HL-60 (cell line): ENCODE results near the gene NOS2.
"Not testable (repeated sequence)": the region's sequence is repeated elsewhere in the genome, so short reads cannot be mapped to it uniquely, and the experiment has no call there.

ENCODE experiments used
- DNase-seq, 2 experiments: peaks; one replicate each; pipeline ENCODE4 v3.0.0-alpha.2; 2010 to 2020; ENCODE audit warnings: low read depth in 1 of 2, low spot score in 1 of 2
- H3K27ac ChIP-seq: fragments of 250-450 bp; sonication (Bioruptor Pico); replicated peaks from 2 replicates; pipeline ENCODE4 v1.5.1; 2020; ENCODE audit warnings: mild to moderate bottlenecking, moderate library complexity
- H3K27me3 ChIP-seq: fragments of 250-450 bp; sonication (Bioruptor Pico); 2 replicates; pipeline ENCODE4 v1.5.1; 2021; ENCODE audit warnings: mild to moderate bottlenecking, moderate library complexity; ENCODE audit not compliant: insufficient read depth, poor library complexity, severe bottlenecking
- H3K4me3 ChIP-seq: replicated peaks from 2 replicates; pipeline ENCODE4 v1.5.1; 2011; ENCODE audit warnings: mild to moderate bottlenecking, control low read depth, low read length; ENCODE audit not compliant: insufficient read depth
- GABPA ChIP-seq: IDR thresholded peaks from 2 replicates; pipeline ENCODE4 v1.6.1; 2012; ENCODE audit warnings: low read depth
- POLR2AphosphoS5 ChIP-seq: IDR thresholded peaks from 2 replicates; pipeline ENCODE4 v1.6.1; 2012; ENCODE audit warnings: low read depth
- SPI1 ChIP-seq: IDR thresholded peaks from 2 replicates; pipeline ENCODE4 v1.6.1; 2012; ENCODE audit warnings: low read depth, mild to moderate bottlenecking, borderline replicate concordance
- TF ChIP-seq, protein P1 (sequence below): IDR thresholded peaks from one replicate; pipeline ENCODE4 v1.5.1; 2011; ENCODE audit warnings: low read length, control low read depth, inconsistent platforms; ENCODE audit not compliant: insufficient read depth
- TF ChIP-seq, protein P2 (sequence below): IDR thresholded peaks from 2 replicates; pipeline ENCODE4 v1.6.1; 2012; ENCODE audit warnings: low read depth; ENCODE audit not compliant: insufficient replicate concordance

Gene NOS2

DNA sequence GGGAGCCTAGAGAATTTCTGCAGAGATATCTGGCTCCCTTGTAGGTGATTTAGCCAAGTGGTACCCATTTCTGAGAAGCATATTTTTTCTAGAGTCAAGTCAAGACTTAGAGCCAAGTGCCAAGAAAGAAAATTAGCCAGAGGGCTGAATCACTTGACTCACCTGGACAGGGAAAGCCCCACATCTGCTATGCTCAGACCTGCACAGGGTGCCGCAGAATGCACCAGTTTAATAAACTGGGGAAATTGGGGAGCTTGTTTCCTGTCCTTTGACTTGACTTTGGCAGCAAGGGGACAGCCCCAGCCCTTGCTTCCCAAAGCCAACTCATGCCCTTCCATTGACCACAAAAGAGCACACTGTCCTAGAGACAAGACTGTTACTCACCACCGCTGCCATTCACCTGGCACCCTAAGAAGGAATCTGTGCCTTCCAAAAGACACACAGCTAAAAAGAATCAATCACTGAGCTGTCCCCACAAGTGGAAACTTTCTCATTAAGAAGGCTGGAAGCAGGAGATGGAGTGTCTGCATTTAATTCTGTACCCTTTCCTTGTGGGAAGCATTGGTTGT lies 28.9 kb upstream of the NOS2 start:
- not testable (repeated sequence) for H3K27me3 ChIP-seq, H3K4me3 ChIP-seq, DNase-seq, H3K27ac ChIP-seq

DNA sequence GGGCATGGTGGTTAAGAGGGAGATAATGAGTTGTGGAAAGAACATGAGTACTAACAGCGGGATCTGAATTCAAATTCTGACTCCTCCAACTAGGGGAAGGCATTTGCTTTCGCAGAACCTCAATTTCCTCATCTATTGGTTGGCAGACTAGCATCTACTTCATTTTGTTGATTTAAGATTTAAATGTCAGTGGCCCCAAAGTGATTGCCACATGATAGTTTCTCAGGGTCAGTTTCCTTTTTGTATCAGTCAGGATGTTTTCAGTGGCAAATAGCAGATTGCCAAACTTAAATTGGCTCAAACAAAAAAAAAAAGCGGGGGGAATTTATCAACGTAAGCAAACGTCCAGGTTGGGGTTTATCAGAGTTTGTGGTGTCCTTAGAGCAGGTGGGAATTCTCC lies 25.1 kb upstream of the NOS2 start:
- Histone ChIP-seq H3K27me3 (no peaks in the 10 kb centered on the region), H3K4me3 (no peak overlapping the region), H3K27ac (no peak overlapping the region)
- TF ChIP-seq, protein P1, sequence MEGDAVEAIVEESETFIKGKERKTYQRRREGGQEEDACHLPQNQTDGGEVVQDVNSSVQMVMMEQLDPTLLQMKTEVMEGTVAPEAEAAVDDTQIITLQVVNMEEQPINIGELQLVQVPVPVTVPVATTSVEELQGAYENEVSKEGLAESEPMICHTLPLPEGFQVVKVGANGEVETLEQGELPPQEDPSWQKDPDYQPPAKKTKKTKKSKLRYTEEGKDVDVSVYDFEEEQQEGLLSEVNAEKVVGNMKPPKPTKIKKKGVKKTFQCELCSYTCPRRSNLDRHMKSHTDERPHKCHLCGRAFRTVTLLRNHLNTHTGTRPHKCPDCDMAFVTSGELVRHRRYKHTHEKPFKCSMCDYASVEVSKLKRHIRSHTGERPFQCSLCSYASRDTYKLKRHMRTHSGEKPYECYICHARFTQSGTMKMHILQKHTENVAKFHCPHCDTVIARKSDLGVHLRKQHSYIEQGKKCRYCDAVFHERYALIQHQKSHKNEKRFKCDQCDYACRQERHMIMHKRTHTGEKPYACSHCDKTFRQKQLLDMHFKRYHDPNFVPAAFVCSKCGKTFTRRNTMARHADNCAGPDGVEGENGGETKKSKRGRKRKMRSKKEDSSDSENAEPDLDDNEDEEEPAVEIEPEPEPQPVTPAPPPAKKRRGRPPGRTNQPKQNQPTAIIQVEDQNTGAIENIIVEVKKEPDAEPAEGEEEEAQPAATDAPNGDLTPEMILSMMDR = no peak
- TF ChIP-seq, protein P2, sequence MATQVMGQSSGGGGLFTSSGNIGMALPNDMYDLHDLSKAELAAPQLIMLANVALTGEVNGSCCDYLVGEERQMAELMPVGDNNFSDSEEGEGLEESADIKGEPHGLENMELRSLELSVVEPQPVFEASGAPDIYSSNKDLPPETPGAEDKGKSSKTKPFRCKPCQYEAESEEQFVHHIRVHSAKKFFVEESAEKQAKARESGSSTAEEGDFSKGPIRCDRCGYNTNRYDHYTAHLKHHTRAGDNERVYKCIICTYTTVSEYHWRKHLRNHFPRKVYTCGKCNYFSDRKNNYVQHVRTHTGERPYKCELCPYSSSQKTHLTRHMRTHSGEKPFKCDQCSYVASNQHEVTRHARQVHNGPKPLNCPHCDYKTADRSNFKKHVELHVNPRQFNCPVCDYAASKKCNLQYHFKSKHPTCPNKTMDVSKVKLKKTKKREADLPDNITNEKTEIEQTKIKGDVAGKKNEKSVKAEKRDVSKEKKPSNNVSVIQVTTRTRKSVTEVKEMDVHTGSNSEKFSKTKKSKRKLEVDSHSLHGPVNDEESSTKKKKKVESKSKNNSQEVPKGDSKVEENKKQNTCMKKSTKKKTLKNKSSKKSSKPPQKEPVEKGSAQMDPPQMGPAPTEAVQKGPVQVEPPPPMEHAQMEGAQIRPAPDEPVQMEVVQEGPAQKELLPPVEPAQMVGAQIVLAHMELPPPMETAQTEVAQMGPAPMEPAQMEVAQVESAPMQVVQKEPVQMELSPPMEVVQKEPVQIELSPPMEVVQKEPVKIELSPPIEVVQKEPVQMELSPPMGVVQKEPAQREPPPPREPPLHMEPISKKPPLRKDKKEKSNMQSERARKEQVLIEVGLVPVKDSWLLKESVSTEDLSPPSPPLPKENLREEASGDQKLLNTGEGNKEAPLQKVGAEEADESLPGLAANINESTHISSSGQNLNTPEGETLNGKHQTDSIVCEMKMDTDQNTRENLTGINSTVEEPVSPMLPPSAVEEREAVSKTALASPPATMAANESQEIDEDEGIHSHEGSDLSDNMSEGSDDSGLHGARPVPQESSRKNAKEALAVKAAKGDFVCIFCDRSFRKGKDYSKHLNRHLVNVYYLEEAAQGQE = no peak
- TF ChIP-seq POLR2AphosphoS5 = no peak
- no peak for DNase-seq

DNA sequence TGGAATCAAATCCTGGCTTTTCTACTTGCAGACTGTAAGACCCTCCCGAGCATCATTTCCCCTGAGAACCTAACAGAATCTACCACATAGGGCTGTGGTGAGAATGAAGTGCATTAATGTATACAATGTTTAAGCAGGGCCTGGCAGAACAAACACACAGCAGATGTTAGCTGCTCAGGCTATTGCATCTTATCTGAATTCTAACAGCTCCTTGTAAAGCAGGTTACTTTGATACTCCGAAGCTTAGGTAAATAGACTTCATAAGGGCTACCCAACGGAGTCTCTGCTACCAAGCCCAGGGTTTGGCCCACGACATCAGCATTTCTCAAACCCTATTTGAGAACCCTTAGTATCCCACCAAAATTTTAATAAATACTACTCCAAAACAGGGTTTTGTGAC lies 24.4 kb upstream of the NOS2 start:
- no peak for DNase-seq
- TF ChIP-seq SPI1 = no peak
- TF ChIP-seq POLR2AphosphoS5 = no peak
- TF ChIP-seq, protein P1 = no peak
- TF ChIP-seq, protein P2 = no peak
- Histone ChIP-seq H3K27me3 (no peaks in the 10 kb centered on the region), H3K4me3 (no peak overlapping the region), H3K27ac (no peak overlapping the region)

DNA sequence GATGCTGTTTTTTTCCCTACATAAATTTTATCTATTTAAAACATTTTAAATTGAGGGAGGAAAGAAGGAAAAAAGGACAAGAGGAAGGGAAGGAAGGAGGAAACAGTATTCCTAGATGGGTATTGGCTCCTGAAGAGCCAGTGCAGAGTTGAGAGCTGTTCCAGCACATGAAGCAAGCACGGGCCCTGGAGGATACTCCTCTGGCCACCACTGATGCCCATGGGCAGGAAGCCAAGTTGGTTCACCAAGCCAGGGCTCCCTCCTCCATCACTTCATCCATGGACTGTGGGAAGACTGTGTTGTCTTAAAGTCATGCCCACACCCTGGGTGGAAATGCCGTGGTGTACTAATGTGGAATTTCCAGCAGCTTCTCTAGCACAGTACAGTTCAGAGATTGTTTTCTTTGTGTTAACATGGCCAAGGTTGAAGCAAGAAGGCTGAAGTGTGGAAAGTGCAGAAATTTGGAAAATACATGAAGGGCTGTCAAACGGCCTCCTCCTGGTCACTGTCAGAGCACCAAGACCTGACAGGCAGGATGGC lies 23.9 kb upstream of the NOS2 start:
- TF ChIP-seq POLR2AphosphoS5 = no peak
- TF ChIP-seq GABPA = no peak
- TF ChIP-seq, protein P2 = no peak
- no peak for TF ChIP-seq SPI1
- TF ChIP-seq, protein P1 = no peak
- H3K27me3 ChIP-seq = no peaks in the 10 kb centered on the region
- no peak overlapping the region for H3K4me3 ChIP-seq
- no peak overlapping the region for H3K27ac ChIP-seq
- no peak for DNase-seq

DNA sequence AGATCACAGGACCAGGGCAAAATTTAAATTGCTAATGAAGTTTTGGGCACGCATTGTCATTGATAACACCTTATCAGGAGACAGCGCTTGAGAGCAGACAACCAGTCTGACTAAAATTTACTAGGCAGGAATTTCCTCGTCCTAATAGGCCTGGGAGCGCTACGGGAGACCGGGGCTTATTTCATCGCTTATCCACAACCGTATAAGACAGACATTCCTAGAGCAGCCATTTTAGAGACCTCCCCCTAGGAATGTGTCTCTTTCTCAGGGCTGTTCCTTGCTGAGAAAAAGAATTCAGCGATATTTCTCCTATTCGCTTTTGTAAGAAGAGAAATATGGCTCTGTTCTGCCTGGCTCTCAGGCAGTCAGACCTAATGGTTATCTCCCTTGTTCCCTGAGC lies 21.8 kb upstream of the NOS2 start:
- H3K27ac ChIP-seq, H3K4me3 ChIP-seq, DNase-seq, H3K27me3 ChIP-seq: not testable (repeated sequence)
